Neural cell (in vitro differentiated cells): ENCODE data around the gene KIF16B.

Experiments used
- EP300 ChIP-seq: fragments of 450-650 bp; conservative IDR thresholded peaks from 2 replicates; pipeline ENCODE4 v1.6.1; 2014; ENCODE audit warnings: antibody characterized with exemption, mild to moderate bottlenecking, moderate library complexity; ENCODE audit not compliant: poor library complexity, severe bottlenecking
- EZH2 ChIP-seq: fragments of 200-600, 300-800 bp; shearing (Covaris generic), sonication (generic); IDR thresholded peaks from 2 replicates; pipeline ENCODE4 v1.6.1; 2014; ENCODE audit warnings: antibody characterized with exemption, low read length, borderline replicate concordance, mild to moderate bottlenecking; ENCODE audit not compliant: insufficient read depth, poor library complexity, severe bottlenecking
- MXI1 ChIP-seq: fragments of 450-650 bp; conservative IDR thresholded peaks from 2 replicates; pipeline ENCODE4 v1.6.1; 2014; ENCODE audit warnings: antibody characterized with exemption, mild to moderate bottlenecking; ENCODE audit not compliant: poor library complexity, severe bottlenecking
- POLR2AphosphoS5 ChIP-seq: IDR thresholded peaks from 2 replicates; pipeline ENCODE4 v1.6.1; 2012
- RAD21 ChIP-seq: fragments of 450-650 bp; conservative IDR thresholded peaks from 2 replicates; pipeline ENCODE4 v1.6.1; 2014; ENCODE audit warnings: antibody characterized with exemption, mild to moderate bottlenecking, moderate library complexity
- SMC3 ChIP-seq: fragments of 450-650 bp; conservative IDR thresholded peaks from 2 replicates; pipeline ENCODE4 v1.6.1; 2014; ENCODE audit warnings: antibody characterized with exemption, mild to moderate bottlenecking, moderate library complexity; ENCODE audit not compliant: poor library complexity
- TF ChIP-seq, protein P1 (sequence below): fragments of 450-650 bp; IDR thresholded peaks from 2 replicates; pipeline ENCODE4 v1.5.1; 2014; ENCODE audit warnings: antibody characterized with exemption, mild to moderate bottlenecking, moderate library complexity; ENCODE audit not compliant: poor library complexity, severe bottlenecking
- TF ChIP-seq, protein P2 (sequence below): IDR thresholded peaks from 2 replicates; pipeline ENCODE4 v1.6.1; 2012; ENCODE audit warnings: borderline replicate concordance

DNA sequence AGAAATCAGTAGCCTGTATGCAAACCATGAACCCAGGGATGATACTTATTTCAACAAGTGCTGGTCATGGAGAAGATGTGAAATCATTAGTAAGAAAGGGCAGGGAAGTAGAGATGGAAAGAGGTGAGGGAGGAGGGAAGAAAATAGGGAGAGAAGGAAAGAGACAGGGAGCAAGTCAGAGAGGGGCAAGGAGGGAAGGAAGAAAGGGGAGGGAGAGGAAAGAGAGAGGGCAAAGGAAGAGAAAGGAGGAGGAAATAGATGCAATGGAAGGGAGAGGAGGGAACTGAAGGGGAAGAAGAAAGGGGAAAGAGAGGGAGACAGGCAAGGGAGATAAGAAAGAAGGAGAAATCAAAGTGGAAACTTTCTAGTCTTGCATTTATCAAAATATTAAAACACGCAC, 195.1 kb downstream of the KIF16B start:
- TF ChIP-seq, protein P1, sequence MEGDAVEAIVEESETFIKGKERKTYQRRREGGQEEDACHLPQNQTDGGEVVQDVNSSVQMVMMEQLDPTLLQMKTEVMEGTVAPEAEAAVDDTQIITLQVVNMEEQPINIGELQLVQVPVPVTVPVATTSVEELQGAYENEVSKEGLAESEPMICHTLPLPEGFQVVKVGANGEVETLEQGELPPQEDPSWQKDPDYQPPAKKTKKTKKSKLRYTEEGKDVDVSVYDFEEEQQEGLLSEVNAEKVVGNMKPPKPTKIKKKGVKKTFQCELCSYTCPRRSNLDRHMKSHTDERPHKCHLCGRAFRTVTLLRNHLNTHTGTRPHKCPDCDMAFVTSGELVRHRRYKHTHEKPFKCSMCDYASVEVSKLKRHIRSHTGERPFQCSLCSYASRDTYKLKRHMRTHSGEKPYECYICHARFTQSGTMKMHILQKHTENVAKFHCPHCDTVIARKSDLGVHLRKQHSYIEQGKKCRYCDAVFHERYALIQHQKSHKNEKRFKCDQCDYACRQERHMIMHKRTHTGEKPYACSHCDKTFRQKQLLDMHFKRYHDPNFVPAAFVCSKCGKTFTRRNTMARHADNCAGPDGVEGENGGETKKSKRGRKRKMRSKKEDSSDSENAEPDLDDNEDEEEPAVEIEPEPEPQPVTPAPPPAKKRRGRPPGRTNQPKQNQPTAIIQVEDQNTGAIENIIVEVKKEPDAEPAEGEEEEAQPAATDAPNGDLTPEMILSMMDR: no peak
- TF ChIP-seq EZH2 (no peak), RAD21 (no peak), EP300 (no peak), MXI1 (no peak), POLR2AphosphoS5 (no peak), SMC3 (no peak)
- TF ChIP-seq, protein P2, sequence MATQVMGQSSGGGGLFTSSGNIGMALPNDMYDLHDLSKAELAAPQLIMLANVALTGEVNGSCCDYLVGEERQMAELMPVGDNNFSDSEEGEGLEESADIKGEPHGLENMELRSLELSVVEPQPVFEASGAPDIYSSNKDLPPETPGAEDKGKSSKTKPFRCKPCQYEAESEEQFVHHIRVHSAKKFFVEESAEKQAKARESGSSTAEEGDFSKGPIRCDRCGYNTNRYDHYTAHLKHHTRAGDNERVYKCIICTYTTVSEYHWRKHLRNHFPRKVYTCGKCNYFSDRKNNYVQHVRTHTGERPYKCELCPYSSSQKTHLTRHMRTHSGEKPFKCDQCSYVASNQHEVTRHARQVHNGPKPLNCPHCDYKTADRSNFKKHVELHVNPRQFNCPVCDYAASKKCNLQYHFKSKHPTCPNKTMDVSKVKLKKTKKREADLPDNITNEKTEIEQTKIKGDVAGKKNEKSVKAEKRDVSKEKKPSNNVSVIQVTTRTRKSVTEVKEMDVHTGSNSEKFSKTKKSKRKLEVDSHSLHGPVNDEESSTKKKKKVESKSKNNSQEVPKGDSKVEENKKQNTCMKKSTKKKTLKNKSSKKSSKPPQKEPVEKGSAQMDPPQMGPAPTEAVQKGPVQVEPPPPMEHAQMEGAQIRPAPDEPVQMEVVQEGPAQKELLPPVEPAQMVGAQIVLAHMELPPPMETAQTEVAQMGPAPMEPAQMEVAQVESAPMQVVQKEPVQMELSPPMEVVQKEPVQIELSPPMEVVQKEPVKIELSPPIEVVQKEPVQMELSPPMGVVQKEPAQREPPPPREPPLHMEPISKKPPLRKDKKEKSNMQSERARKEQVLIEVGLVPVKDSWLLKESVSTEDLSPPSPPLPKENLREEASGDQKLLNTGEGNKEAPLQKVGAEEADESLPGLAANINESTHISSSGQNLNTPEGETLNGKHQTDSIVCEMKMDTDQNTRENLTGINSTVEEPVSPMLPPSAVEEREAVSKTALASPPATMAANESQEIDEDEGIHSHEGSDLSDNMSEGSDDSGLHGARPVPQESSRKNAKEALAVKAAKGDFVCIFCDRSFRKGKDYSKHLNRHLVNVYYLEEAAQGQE: no peak
